HG03442 (cell line): Measurements from ENCODE around the gene PTBP3.
A peak's percentile ranks its signal among the peaks of the same experiment; 100 is the strongest.

Experiments
- ATAC-seq: cut with Tn5 transposase; IDR thresholded peaks from one replicate; pipeline ENCODE4 v1.9.1; 2021; ENCODE audit warnings: mild to moderate bottlenecking, moderate library complexity; ENCODE audit not compliant: unreplicated experiment

Gene PTBP3

GRCh38 chr9:112174222-112174964 lies 159.0 kb downstream of the PTBP3 start:
- ATAC-seq = peak; percentile 78

- ATAC-seq = no peak
Measured at GRCh38 chr9:112173489-112174221, 159.8 kb downstream of the PTBP3 start.

GRCh38 chr9:112170968-112171367 lies 162.5 kb downstream of the PTBP3 start:
- no peak for ATAC-seq

- ATAC-seq = no peak
Measured at GRCh38 chr9:112170235-112170634, 163.2 kb downstream of the PTBP3 start.

GRCh38 chr9:112169368-112169767 lies 164.1 kb downstream of the PTBP3 start:
- ATAC-seq = no peak

GRCh38 chr9:112168197-112168596 lies 165.2 kb downstream of the PTBP3 start:
- ATAC-seq = no peak
